ENCODE results near the gene SLC7A6OS.

The SLC7A6OS gene

DNA sequence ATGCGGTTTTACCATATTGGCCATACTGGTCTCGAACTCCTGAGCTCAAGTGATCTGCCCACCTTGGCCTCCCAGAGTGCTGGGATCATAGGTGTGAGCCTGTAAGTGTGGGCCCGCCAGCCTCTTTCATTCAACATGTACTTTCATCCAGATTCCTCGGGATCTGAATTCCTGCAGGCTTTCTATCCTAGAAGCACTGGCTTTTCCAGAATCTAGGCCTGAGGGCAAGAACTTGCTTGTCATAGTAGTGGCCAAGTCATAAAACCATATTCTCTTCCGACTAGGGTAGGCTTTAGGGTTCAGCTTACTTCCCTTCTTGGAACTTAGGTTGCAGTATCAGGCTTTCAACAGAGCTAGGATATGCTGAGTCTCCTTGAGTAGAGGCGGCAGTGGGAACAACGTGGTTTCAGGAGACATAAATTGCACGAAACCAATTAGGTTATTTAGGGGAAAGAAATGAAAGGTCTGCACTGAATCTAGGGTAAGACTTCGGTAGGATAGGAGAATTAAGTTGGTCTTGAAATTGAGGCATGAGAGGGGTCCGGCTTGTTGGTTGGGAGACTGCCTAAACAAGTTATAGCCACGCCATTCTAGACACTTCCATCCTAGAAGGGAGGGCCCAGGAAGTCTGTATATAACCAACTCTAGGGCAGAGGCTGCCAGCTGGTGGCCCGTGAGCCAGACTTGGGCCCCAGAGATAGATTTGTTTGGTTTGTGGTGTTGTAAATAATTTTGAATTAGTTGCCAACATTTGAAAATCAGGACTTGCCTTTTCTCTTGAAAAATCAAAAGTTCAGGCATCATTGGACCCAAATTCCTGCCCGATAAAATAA is 30.8 kb downstream of the SLC7A6OS start:
- DNase-seq (ENCODE audit: low spot score) = no peak

- no peak for DNase-seq (ENCODE audit: low spot score)
These were observed 34.5 kb downstream of the SLC7A6OS start for GRCh38 chr16:68276223-68276622.

- peak; percentile 33 for DNase-seq (ENCODE audit: low spot score)
These were observed 35.0 kb downstream of the SLC7A6OS start for GRCh38 chr16:68275611-68276191.

- DNase-seq (ENCODE audit: low spot score) = no peak
These were observed 36.3 kb downstream of the SLC7A6OS start for GRCh38 chr16:68274441-68274840.

DNA sequence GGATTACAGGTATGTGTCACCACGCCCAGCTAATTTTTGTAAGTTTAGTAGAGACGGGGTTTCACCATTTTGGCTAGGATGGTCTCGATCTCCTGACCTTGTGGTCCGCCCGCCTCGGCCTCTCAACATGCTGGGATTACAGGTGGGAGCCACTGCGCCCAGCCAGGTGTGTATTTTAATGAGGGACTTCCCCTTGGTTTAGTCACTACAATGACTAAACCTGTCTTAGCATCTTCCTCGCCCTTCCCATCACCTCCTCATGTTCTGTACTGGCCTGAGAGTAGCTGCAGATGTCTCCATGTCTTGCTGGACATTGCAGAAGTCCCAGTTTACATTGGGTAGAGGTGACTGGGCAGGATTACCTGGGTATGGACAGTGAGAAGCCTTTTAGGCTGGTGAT is 36.9 kb downstream of the SLC7A6OS start:
- no peak for DNase-seq (ENCODE audit: low spot score)

- DNase-seq (ENCODE audit: low spot score) = no peak
These were observed 37.3 kb downstream of the SLC7A6OS start for GRCh38 chr16:68273459-68273858.

DNA sequence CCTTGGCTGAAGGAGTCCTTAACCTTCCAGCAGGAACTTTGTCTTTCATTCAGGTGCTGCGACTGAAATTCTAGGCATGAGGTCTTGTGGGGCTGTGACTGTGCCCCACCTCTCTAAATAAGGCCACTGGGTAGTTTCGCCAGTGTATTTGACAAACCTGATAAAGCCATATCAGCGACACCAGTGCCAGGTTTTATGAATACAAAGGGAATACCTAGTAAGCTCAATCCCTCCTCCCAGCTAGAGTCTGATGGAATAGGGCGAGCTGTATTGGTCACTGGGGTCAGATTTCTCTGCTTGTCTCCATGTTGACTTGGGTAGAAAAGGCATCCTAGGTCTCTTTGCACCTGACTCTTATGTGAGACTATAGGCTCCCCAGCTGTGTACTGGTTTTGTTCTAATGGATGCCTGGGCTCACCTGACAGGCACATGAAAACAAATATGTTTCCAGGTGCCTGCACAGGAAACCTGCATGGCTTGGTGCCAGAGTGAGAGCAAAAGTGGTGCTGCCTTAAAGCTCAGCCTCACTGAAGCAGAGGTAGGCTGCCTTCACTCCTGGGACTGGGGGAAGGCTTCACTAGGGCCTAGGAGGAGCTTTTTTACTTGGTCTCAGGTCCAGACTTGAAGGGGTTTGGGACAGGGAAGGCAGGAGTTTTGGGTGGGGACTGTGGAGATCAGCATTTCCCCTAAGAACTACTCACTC is 38.1 kb downstream of the SLC7A6OS start:
- no peak for DNase-seq (ENCODE audit: low spot score)

- no peak for DNase-seq (ENCODE audit: low spot score)
These were observed 40.4 kb downstream of the SLC7A6OS start for GRCh38 chr16:68270353-68270752.

DNA sequence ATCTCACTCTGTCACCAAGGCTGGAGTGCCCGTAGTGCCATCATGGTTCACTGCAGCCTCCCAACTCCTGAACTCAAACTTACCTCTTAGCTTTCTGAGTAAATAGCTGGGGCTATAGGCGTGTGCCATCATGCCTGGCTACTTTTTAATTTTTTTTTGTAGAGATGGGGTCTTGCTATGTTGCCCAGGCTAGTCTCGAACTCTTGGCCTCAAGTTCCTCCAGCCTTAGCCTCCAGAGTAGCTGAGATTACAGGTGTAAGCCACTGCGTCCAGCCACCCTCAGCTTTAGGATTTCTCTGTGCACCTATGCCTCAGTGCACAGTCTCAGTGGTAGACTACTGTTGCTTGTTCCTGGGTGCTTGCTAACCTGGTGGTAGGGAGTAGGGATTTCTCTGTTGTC is 41.0 kb downstream of the SLC7A6OS start:
- DNase-seq (ENCODE audit: low spot score) = no peak

GRCh38 chr16:68267612-68268405 is 42.9 kb downstream of the SLC7A6OS start:
- DNase-seq (ENCODE audit: low spot score) = no peak

GRCh38 chr16:68265078-68265920 is 45.4 kb downstream of the SLC7A6OS start:
- DNase-seq (ENCODE audit: low spot score) = peak; percentile 64

DNA sequence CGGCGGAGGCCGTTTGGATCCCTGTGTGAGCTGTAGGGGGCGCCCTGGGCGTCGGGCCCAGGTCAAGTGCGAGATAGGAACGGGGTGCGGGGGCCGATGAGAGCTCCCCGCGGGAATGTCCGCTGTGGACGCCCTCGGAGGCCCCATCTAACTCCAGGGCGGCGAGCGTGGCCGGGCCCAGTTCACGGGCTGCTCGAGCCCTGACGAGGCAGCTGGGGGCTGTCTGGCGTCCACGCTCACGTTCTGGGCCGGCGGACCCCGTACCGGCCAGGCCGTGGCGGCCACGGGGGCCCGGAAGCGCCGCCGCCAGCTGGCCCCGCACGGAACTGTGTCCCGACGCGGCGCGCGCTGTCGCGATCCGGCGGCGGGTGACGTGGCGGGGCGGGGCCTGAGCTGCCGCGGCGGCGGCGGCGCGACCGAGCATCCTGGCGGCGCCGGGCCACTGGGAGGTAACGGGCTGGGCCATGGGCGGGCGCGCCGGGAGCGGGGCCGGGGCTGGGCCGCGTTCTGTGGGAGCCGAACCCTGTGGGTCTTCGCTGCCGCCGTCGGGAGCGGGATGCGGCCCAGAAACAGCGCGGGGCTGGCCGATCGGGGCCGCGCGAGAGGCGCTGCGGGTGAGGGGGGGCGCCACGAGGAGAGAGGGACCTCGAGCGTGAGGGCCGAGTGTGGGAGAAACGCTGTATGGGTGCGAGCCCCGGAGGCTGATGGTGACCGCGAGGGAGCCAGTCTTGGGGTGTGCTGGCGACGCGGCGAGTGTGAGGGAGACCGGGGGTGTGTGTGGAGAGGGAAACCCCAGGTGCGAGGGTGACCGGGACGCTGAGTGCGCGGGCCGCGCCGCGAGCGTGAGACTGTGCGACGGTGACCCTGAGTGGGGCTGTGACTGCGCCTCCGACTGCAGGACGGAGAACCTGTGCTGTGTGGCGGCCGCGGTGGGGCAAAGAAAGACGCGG is 46.3 kb downstream of the SLC7A6OS start, which contains the start of gene SLC7A6:
SLC7A6 (plus strand) TSS at position 399 of the 950 bp plus-strand sequence. CDS start 10,201 bp downstream, outside the sequence.
- peak; percentile 91 for DNase-seq (ENCODE audit: low spot score)

GRCh38 chr16:68263559-68264127 is 47.1 kb downstream of the SLC7A6OS start:
- DNase-seq (ENCODE audit: low spot score) = no peak

GRCh38 chr16:68259007-68259825 is 51.5 kb downstream of the SLC7A6OS start:
- DNase-seq (ENCODE audit: low spot score) = no peak

DNA sequence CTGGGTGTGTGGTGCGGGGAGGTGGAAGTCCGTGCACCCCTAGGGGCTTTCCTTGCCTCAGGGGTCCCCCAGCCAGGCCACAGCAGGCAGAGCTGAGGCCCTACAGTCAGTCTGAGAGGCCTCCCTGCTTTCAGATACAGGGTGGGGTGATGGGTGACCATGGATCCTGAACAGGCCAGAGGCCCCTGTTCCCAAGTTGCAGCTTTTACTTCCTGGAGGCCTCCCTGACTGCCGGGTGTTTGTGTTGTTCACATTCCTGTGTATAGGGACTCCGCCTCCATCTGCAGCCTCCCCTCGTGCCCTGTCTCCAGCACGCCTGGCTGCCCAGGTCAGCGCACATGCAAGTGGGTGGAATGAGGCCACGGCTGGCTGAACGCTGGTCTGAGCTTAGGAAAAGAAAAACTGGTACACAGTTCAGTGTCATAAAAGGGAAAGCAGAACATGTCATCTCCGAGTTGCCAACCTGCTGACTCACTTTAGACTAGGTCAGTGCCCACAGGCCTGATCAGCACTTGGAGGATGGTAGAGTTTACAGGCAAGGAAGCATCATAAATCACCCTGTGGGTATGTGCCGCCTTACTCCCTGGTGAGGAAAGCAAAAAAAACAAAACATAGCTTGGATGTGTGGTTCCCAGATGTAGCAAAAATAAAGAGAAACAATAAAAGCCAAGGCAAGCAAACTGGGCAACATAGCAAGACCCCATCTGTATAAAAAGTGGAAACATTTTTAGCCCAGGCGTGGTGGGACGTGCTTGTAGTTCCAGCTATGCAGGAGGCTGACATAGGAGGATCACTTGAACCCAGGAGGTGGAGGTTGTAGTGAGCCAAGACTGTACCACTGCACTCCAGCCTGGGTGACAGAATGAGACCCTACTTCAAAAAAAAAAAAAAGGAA is 52.6 kb downstream of the SLC7A6OS start:
- peak; percentile 63 for DNase-seq (ENCODE audit: low spot score)

DNA sequence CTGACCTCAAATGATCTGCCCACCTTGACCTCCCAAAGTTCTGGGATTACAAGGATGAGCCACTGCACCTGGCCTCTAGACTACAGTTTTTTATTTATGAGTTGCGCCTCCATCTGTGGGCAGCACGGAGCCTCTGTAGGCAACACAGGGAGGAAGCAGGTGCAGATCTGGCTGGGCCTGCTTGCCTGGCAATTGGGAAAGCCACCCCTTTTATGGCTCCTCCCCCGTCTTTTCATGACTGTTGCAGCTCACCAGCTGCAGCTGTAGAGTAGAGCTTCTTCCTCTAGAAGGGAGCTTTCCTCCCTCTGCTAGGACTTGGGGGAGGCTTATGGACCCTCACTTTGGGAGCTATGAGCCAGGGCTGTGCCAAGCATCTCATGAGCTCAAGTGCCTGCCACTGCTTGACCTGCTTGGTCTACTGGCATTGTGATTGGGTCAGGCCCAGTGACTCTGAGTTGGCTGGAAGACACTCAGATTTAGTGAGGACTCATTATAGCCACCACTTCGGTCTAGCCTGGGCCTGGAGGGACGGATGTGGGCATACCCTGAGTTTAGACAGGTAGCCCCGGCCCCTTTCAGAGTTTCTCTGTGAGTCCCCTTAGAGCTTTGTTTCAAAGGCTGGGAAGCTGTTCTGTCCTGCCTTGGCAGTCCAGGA is 53.4 kb downstream of the SLC7A6OS start:
- DNase-seq (ENCODE audit: low spot score) = peak; percentile 96

- DNase-seq (ENCODE audit: low spot score) = no peak
These were observed 55.0 kb downstream of the SLC7A6OS start for GRCh38 chr16:68255712-68256111.
